ENCODE data around the gene MYH4.
A peak's percentile ranks its signal among the peaks of the same experiment; 100 is the strongest.

Gene MYH4

DNA sequence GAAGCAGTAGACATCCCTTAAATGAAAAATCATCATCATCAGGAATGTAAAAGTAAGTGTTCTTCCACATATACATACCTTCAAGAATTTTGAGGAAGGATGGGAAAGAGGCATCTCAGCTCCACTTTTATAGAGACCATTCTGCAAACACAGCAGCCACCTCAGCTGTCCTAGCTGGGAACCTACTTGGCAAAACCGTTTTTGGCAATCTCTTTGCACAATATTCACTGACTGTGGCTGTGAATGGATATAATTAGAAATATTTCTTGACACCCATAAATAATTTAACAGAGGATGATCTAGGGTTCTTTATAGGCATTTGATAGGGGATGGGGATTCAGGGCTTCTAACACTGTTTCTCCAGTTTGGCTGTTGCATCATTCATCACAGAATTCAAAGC is at the start of gene MYH4:
TSS of gene MYH4 (minus strand) at position 101 of the 400 bp plus-strand sequence. CDS start 2,814 bp downstream, outside the sequence.
- FAIRE-seq: no peak

DNA sequence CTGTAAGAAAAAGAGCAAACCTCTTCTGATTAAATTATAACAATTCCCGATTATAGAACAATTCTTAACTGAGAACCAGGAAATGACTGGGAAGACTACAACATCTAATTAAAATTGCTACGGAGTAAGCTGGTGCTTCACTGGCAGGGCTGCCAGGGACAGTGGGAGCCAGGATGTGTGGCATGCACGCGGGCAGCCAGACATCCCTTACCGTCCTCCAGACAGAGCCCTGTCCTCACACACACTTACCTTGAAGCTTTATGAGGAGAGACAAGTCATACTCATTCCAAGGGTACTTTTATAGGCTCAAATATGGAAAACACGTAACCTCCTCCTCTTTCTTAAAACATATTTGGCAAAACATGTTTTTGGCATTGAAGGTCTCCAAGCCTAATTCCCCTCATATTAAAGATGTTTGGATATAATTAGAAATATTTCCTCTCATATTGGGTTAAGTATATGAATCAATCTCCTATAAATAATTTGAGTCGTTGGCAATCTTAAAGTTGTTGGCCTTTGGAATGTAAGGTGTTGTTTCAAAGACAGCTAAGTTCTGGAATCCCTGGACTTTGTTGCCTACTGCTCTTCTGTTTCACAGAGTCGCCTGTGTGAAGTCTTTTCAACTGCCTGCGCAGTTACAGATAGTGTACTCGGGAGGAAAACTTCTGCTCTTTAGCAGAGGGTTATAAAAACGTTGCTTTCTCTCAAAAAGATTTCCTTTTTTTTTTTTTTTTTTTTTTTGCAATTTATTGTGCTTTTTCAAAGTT is 49.1 kb upstream of the MYH4 start, which contains the start of gene MYH1:
TSS of gene MYH1 (minus strand) at position 272 of the 767 bp plus-strand sequence. CDS start 1,900 bp downstream, outside the sequence.
- FAIRE-seq: no peak

DNA sequence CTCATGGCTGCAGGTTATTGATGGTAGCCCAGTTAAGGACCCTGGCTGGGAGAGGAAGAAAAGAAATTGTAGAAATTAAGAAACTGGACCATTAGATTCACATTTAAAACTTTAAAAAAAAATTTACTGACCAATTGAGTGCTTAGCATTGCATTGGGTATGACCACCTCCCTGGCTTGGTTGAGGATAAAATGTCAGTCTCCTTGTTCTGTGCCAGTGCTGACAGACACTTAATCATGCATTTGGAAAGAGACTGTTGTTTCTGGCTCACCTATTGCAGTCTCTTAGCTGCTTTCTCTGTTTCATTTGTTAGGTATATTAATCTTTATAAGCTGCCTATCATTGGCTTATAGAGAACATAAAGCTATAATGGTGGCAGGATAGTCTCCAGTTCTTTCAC is 47.3 kb upstream of the MYH4 start:
- FAIRE-seq: no peak

DNA sequence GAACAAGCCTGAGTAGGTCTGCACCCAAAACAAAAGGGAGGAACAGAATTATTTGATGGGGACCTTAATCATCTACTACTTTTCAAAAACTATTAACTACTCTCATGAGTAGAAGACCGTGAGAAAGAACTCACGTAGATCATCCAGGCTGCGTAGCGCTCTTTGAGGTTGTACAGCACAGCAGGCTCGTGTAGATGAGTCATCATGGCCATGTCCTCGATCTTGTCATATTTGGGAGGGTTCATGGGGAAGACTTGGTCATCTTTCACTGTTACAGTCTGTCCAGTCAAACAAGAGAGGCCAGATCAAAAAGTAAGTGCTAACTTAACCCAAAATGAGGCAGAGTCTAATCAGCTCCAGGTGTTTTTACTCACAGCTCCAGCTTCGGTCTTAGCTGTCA is 46.7 kb upstream of the MYH4 start:
- FAIRE-seq: no peak

DNA sequence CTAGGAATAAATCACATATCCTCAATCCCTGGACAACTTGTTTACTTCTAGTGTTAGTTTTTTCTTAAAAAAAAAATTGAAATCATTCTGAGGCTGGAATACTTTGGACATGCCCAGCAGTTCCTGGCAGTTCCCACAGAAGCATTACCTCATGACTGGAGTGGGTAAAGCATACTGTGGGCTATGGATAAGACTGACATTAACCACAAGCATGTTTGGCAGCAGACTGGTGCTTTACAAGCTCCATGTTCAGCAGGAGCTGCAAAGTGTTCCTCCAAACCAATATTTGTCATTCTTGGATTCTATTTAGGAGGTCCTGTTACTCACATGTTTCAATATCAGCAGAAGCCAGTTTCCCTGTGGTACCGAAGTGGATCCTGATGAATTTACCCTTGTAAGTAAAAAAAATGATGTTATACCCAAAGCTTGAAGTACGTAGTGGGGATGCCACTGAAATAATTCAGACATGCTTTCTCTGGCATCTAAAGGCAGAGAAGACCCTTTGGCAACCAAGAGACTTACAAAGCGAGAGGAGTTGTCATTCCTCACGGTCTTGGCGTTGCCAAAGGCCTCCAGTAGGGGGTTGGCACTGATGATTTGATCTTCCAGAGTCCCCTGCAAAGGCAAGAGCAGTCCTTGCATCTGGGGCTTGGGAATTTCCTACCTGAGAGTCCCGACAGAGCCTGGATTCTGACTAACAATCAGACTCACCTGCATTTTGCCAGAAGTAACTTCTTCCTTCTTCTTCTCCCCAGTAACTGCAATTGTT is 44.1 kb upstream of the MYH4 start:
- FAIRE-seq: no peak

DNA sequence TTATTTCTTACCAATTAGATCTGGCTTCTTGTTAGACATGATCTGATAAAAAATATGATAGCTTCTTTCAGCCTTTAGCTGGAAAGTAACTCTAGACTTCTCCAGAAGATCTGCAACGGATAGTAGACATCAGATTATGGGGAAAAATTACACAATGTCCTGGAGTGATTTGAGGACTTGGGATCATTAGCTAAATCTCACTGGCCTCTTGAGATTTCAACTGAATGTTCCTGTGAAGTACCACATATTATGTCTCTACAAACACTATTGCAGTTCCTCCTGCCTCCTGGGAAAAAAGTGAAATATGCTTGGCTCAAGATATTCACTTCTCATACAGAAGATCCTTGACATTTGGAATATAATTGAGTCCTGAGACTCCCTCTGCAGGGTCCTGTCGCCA is 43.5 kb upstream of the MYH4 start:
- no peak for FAIRE-seq

DNA sequence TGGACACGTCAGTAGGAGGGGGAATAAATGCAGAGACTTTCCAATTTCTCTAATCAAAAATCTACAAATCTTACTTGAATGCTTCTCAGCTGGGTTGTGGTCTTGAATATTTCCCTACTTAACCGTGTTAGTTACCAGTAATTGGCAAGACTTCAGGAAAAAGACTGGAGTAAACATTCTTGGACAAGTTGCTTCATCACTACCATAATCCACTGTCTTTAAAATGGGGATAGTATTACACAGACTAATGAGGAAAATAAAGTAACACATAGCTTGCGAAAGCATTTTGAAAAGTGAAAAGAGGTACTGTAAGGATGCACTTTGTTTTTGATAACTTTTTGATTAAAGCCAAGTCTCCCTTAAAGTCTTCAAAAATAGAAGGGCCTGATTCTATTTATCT is 30.6 kb upstream of the MYH4 start:
- FAIRE-seq: no peak

DNA sequence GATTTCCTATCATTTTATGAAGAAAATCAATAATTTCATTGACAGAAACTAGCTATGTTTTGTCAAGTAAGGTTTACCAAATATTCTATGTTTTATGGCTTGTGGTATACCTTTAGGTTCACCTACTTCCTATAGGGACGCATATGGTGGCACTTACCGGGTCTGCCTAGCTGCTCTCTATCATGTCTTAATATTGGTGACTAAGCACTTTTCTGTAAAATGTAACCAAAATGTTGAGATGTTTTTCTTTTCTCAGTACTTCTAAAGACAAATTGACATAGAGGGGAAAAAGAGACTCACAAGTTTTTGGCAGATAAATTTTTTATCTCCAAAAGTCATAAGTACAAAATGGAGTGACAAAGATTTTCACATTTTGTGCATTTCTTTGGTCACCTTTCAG is 22.6 kb upstream of the MYH4 start:
- FAIRE-seq: no peak

DNA sequence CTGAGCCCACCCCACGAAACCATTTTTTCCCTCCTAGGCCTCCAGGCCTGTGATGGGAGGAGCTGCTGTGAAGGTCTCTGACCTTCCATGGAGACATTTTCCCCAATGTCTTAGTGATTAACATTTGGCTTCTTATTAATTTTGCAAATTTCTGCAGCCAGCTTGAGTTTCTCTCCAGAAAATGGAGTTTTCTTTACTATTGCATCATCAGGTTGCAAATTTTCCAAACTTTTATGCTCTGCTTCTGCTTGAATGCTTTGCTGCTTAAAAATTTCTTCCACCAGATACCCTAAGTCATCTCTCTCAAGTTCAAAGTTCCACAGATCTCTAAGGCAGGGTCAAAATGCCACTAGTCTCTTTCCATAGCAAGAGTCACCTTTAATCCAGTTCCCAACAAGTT is 12.9 kb upstream of the MYH4 start:
- FAIRE-seq: no peak

DNA sequence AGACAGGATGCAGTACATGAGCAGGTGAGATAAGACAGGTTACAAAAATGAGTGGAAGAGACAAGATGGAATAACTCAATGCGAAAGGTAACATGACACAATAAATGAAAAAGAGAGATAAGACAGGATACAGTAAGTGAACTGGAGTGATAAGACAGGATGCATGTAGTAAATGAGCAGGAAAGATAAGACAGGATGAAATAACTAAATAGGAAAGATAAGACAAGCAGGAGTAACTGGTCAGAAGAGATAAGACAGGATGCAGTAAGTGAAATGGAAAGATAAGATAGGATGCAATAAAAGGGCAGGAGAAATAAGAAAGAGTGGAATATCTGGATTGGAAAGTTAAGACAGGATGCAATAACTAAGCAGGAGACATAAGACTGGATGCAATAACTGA is 8.3 kb upstream of the MYH4 start:
- FAIRE-seq: no peak

DNA sequence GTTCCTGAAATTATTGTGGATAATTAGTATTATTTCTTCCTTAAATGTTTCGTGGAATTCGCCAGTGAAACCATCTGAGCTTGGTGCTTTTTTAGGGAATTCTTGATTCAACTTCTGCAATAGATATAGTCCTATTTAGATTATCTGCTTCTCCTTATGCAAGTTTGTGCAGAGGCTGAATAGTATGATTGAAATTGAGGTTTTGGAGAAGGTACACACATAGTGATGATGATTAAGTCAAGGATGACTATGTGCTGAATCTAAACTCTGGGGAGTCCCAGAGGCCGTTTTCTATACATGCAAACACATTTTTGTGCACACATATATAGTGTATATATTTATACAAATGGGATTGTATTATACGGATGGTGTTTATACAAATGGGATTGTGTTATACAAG is 5.2 kb upstream of the MYH4 start:
- FAIRE-seq: no peak

DNA sequence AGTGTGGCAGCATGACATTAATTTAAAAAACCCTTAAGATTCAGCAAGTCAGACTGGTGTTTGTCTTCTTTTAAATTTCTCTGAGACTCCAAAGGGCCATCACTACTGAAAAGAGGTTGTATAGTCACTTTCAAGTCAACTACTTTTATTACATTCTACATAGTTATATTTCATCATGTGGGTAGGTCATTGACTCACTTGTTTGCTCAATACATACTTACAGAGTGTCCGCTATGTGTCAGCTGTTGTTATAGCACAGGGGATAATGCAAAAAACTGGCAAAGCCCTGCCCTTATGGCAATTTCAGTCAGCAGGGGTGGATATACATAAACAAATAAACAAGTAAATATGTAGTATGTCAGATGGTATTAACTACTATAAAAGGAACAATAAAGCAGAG is 2.5 kb upstream of the MYH4 start:
- FAIRE-seq: no peak

DNA sequence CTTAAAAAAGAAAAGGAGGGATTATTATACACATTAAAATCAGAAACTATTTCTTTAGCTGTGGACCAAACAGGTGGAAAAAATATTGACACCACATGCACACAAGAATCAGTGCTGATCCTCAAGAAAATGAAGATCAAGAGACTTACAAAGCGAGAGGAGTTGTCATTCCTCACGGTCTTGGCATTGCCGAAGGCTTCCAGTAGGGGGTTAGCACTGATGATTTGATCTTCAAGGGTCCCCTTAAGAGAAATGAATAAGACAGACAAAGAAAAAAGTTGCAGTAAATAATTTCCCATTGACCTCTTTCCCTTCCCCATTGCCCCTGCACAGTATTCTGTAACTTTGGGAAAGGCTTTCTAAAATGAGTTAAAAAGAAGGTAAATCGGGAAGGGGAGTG is 6.0 kb downstream of the MYH4 start:
- no peak for FAIRE-seq

DNA sequence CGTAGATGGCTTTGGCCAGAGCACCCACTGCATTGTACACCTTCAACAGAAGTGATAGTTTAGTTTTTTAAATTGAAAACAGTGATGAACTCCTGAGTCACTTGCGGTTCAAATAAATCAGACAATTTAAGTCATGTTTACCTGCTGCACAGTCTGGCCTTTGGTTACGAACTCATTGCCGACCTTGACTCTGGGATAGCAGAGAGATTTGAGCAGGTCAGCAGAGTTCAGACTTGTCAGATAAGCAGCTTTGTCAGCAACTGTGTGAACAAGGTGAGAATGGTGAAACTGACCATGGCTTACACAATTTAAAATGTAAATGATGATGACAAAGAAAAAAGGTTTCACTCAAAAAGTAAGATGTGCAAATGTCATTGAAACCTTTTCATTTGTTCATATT is 9.3 kb downstream of the MYH4 start:
- FAIRE-seq: no peak

DNA sequence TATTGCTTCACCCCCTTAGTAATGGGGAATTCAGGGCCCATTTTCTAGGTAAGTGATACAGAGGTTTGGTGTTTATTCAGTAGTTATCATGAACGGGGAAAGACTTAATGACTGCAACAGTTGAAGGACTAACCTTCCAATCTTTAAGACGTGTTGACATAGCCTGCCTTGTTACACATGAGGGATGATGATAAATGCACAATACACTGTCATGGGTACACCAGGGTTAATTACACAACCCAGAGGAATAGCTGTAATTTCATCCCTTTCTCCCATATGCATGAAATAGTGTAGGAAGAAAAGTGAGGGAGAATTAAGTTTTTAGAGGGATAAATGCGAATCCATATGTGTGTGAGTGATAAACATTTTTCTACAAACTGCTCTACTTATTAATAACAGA is 10.7 kb downstream of the MYH4 start:
- FAIRE-seq: no peak

DNA sequence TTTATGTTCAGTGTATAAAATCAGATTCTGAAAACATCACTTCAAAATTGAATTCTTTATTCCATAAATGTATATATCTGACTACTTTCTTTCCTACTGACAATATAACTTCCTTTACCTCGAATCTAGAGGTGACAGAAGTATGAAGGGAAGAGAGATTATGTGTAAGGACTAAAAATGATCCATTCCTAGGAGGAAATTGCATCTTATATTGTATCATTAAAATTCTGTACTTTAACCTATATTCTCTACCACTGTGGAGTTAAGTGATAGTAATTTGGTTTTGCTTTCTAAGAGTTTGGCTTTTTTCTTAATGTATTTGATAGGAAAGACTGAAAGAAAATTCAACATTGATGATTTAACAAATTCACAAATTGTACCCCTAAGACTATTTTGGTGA is 11.4 kb downstream of the MYH4 start:
- no peak for FAIRE-seq

DNA sequence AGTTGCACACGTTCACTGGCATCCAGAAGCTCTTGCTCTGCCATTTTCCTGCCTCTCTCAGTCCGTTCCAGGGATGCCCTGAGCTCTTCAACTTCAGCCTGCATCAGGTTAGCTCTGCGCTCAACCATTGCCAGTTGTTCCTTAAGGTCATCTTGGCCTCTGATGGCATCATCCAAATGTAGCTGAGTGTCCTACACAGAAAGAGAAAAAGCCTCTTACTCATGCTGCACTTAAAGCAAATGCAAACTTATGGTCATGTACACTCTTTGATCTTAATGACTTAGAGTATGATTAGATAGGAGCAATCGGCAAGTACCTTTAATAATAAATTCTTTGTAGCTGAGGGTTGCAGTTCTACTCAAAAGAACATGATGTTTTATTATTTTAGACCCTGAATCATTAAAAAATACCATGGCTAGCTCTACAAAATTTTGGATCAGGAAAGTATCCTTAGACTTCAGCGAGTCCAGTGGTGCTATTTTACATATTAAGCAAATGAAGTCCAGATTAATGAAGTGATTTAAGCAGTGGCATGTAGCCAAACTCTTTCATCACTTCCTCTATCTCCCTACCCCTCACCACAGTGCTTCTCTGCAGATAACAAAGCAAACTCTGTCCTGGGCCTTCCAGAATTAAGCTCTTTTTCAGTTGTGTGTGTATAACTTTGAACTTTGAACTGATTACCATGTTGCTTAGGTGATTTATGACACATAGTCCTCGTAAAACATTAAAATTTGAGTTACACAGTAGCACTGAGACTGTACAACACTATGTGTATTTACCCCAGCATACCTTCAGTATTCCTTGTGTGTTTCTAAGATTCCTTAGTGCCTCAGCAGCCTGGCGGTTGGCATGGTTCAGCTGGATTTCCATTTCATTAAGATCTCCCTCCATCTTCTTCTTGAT is 22.1 kb downstream of the MYH4 start:
- FAIRE-seq: peak; percentile 57

DNA sequence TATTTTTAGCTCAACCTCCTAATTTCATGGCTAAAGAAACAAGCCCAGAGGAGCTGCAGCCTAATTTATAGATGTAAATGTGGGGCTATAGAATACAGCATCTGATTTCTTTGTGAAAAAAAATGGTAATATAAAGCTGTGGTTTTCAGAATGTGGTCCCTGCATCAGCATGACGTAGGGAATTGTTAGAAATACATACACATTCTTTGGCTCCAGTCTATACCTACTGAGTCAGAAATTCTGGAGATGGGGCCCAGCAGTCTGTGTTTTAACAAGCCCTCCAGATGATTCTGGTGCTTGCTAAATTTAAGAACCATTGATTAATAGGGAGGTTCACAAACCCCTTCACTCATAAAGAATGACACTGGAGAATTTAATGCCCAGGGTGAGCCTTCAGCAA is 29.5 kb downstream of the MYH4 start:
- FAIRE-seq: no peak

DNA sequence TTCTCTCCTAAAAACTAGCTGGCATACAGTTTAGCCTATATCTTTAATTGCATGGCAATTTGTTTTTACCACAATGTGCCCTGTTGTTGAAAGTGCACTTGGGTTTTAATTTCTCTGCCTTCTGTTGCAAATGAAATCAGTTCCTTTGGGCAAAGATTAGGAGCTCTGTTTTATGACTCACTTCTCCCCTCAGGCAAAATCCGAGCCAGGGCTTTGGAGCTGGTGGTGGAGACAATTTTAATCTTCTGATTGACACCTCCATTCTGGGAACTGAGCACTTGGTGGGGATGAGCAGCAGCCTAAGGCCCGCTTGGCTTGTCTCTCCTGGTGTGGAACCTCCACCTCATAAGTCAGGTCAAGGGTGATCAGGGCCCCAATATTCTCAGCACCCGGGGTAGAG is 34.3 kb downstream of the MYH4 start:
- FAIRE-seq: no peak

DNA sequence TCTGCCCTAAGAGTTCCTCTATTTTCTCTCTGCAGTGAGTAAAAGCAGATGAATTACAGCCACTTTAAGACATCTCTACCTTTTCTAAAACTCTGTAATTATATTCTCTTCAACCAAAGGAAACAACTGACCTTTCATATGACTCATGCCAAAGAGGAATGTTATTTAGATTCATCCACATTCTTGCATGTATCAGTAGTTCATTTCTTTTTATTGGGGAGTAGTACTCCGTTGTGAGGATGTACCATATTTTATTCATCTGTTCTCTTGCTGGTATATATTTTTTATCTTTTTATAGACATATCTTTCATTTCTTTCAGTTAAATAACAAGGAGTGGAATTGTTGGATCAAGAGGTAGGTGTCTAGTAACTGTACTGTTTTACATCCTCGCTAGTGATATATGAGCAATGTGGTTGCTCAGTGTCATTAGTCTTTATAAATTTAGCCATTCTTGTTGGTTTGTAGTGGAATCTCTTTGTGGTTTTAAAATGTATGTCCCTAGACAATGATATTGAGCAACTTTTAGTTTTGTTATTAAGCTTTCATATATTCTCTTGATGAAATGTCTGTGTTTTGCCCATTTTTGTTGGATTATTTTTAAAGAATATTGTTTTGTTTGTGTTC is 39.8 kb downstream of the MYH4 start:
- no peak for FAIRE-seq

DNA sequence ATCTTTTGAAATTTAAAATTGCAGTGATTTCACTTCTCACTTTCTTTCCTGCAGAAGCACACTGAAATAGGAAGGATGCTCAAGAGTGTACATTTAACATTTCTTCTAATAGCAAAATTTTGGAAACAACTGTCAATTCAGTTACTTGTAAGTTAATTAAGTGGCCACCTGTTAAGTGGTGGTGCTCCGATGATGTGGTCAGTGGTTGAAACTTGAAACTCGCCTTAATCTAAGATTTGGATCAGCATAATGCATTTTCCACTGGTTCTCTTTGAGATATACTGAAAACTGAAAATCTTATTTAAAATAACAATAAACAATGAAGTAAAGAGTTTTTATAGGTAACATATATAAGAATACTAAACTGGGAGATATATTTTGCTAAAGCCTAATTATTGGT is 40.6 kb downstream of the MYH4 start:
- no peak for FAIRE-seq

DNA sequence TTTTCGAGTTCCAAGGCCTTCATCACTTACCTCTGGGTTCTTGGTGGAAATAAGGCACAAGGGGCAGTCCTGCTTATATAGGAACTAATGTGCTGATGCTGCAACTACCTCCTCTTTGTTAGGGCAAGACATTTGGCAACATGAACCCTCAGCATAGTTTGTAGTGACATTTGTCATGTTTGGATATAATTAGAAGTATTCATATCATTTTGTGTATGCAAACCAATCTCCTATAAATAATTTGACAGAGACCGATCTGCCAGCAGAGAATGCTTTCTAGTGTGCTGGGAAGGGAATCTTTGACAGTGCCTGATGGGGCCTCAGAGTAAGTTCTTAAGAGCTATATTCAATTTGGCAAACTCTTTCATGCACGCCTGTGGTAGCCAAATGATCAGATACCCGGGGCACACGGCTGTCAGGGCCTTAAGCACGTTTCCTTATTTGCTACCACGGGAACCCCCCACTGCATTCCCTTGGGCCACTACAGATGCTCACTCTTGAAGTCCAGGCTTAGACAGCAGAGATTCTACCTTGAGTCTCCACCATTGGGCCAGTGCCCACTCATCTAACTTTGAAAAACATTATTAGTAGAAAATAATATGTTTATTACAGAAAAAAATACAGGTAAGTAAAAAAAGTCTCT is 47.3 kb downstream of the MYH4 start, which contains the start of gene MYH8:
TSS of gene MYH8 (minus strand) at position 51 of the 643 bp plus-strand sequence. CDS start 1,723 bp downstream, outside the sequence.
- FAIRE-seq: no peak
